Measurements from ENCODE around the gene TSPY2.
"Not testable (repeated sequence)": the region's sequence is repeated elsewhere in the genome, so short reads cannot be mapped to it uniquely, and the experiment has no call there.

Gene TSPY2, protein sequence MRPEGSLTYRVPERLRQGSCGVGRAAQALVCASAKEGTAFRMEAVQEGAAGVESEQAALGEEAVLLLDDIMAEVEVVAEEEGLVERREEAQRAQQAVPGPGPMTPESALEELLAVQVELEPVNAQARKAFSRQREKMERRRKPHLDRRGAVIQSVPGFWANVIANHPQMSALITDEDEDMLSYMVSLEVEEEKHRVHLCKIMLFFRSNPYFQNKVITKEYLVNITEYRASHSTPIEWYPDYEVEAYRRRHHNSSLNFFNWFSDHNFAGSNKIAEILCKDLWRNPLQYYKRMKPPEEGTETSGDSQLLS

DNA sequence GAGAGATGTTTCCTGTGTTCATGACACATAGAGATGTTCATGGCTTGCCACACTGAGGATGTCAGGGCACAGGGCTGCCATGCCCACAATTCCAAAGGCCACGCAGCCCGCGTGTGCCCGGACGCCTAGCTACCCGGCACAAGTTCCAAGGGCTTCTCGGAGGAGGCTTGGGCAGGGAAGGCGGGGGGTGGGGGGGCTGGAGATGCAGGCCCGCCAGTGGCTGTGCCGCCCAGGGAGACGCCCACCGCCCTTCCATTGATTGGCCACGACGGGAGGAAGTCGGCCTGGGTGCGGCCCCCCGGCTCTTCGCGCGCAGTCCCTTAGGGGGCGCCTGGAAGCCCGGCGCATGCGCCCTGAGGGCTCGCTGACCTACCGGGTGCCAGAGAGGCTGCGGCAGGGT is at the start of gene TSPY2:
TSS of gene TSPY2 (plus strand) at position 301 of the 400 bp plus-strand sequence. CDS start at position 347, 46 bp downstream.
- DNase-seq = not testable (repeated sequence)

DNA sequence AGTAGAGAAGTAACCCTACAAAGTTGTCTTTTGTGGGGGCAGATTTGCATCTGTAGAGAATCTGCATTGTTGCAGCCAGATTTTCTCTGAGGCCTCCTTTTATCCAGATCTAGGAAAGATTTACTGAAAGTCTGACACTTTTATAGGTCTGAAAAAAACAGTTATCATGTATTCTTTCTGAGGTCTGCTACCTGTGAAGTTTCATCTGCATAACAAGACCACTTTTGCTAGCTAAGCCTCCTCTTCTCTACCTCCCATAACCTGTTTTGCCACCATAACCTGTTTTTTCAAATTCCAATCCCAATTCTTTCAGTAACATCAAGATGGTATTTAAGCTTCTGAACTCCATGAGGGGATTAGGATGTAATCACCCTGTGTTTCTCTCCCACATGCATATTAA is 36.5 kb upstream of the TSPY2 start:
- not testable (repeated sequence) for DNase-seq

DNA sequence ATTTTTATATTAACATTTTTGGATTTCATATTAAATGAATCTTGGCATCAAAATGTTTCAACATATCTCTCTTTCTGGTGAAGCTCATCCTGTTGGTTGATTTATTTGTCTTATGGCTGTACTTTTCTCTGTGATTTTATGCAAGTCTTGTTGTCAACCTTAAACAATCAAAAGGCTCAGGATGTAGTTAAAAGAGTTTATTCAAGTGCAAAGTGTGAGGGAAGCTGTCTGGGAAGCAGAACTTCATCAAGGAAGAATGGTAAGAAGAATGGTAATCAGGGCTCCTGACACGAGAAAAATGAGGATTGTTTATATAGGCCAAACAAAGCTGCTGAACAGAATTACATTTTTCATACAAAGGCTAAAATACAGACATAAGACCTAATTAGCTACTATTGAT is 29.0 kb upstream of the TSPY2 start:
- not testable (repeated sequence) for DNase-seq

DNA sequence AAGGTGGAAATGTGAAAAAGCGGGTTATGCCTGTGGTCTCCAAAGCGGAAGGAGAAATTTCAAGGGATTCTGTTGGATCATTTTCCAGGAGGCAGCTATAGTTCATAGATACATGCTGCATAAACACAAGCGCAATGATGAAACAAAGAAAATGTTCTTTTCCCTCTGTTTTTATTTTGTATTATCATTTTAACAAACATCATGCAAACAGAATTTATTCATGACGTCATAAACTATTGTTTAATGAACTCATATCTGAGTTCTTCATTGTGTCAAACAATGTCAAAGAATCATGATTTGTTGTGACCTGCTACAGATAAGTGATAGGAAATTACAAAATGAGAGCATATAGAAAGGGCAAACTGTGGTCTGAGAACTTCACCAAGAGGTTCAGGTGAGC is 23.8 kb downstream of the TSPY2 start:
- not testable (repeated sequence) for DNase-seq

Data from hippocampal formation (tissue), 2 donors.